Neutrophil (primary cell): ENCODE measurements around the gene APBA2.

Experiments used
- H3K27ac ChIP-seq: fragments of 200-600 bp; sonication (generic); 2 replicates; pipeline ENCODE4 v1.5.1; 2016; ENCODE audit warnings: mild to moderate bottlenecking, moderate library complexity
- H3K27me3 ChIP-seq: fragments of 200-600 bp; sonication (generic); 2 replicates; pipeline ENCODE4 v1.6.0; 2016; ENCODE audit warnings: mild to moderate bottlenecking
- H3K36me3 ChIP-seq: fragments of 200-600 bp; sonication (generic); 2 replicates; pipeline ENCODE4 v1.5.1; 2017
- H3K4me1 ChIP-seq, 2 experiments: fragments of 200-600 bp in 1 of 2; sonication (generic) in 1 of 2; 1 replicate in 1 of 2; 2 replicates in 1 of 2; pipeline versions ENCODE4 v1.5.1 to v1.6.1; 2013 to 2016; ENCODE audit warnings: low read depth in 1 of 2, low read length in 1 of 2, mild to moderate bottlenecking in 1 of 2, moderate library complexity in 1 of 2; ENCODE audit not compliant: control insufficient read depth in 1 of 2, insufficient read depth in 1 of 2
- H3K4me3 ChIP-seq, 2 experiments: fragments of 200-600 bp in 1 of 2; sonication (generic) in 1 of 2; 1 replicate in 1 of 2; 2 replicates in 1 of 2; pipeline ENCODE4 v1.5.1; 2013 to 2016; ENCODE audit warnings: low read depth in 1 of 2, low read length in 1 of 2, mild to moderate bottlenecking in 1 of 2, moderate library complexity in 1 of 2
- H3K9me3 ChIP-seq: fragments of 200-600 bp; sonication (generic); 2 replicates; pipeline ENCODE4 v1.5.1; 2016
- CTCF ChIP-seq: fragments of 200-600 bp; sonication (generic); IDR thresholded peaks from 2 replicates; pipeline ENCODE4 v1.5.1; 2016; ENCODE audit warnings: antibody characterized with exemption

Gene APBA2

GRCh38 chr15:29104566-29104880, 218.7 kb downstream of the APBA2 start:
- Histone ChIP-seq H3K4me3 (no peak overlapping the region), H3K9me3 (no peaks in the 10 kb centered on the region), H3K27me3 (peaks cover 17% of the 10 kb centered on the region), H3K27ac (no peak overlapping the region), H3K4me1 (no peaks in the 10 kb centered on the region), H3K36me3 (no peaks in the 10 kb centered on the region)
- TF ChIP-seq CTCF, result no peak

- no peak for TF ChIP-seq CTCF
- Histone ChIP-seq H3K4me1 (no peaks in the 10 kb centered on the region), H3K27ac (no peak overlapping the region), H3K4me3 (no peak overlapping the region), H3K9me3 (no peaks in the 10 kb centered on the region), H3K27me3 (peaks cover 17% of the 10 kb centered on the region), H3K36me3 (no peaks in the 10 kb centered on the region)
Measured at GRCh38 chr15:29105151-29105854, 219.5 kb downstream of the APBA2 start.

GRCh38 chr15:29106116-29106515, 220.3 kb downstream of the APBA2 start:
- no peaks in the 10 kb centered on the region for H3K36me3 ChIP-seq

GRCh38 chr15:29106551-29107290, 220.9 kb downstream of the APBA2 start:
- H3K4me3 ChIP-seq, result no peak overlapping the region

More at GRCh38 chr15:29106116-29106515, 220.3 kb downstream of the APBA2 start:
- Histone ChIP-seq H3K9me3 (no peaks in the 10 kb centered on the region), H3K27me3 (peaks cover 17% of the 10 kb centered on the region), H3K4me1 (no peaks in the 10 kb centered on the region), H3K4me3 (no peak overlapping the region), H3K27ac (no peak overlapping the region)
- TF ChIP-seq CTCF, result no peak

GRCh38 chr15:29107291-29107890, 221.6 kb downstream of the APBA2 start:
- H3K27ac ChIP-seq, result no peak overlapping the region

More at GRCh38 chr15:29106551-29107290, 220.9 kb downstream of the APBA2 start:
- no peaks in the 10 kb centered on the region for H3K36me3 ChIP-seq
- H3K4me1 ChIP-seq, result no peaks in the 10 kb centered on the region
- H3K27ac ChIP-seq, result no peak overlapping the region
- no peaks in the 10 kb centered on the region for H3K9me3 ChIP-seq
- peaks cover 17% of the 10 kb centered on the region for H3K27me3 ChIP-seq
- TF ChIP-seq CTCF, result no peak

More at GRCh38 chr15:29107291-29107890, 221.6 kb downstream of the APBA2 start:
- Histone ChIP-seq H3K4me1 (no peaks in the 10 kb centered on the region), H3K36me3 (no peaks in the 10 kb centered on the region), H3K9me3 (no peaks in the 10 kb centered on the region), H3K27me3 (peaks cover 17% of the 10 kb centered on the region), H3K4me3 (no peak overlapping the region)
- no peak for TF ChIP-seq CTCF
